Right lobe of liver (tissue), 4 donors: ENCODE data around the gene GABRB2.

Experiments
- CTCF ChIP-seq, 4 donors: fragments of 200-600 bp in 3 of 4; fragments of 450-650 bp in 1 of 4; IDR thresholded peaks; one replicate each; pipeline versions ENCODE4 v1.5.1 to v1.8.0; 2016 to 2022; ENCODE audit warnings: antibody characterized with exemption in 4 of 4, mild to moderate bottlenecking in 2 of 4
- POLR2A ChIP-seq: fragments of 450-650 bp; IDR thresholded peaks from one replicate; pipeline ENCODE4 v1.6.1; 2017; ENCODE audit warnings: antibody characterized with exemption, mild to moderate bottlenecking
- donor health status: DM: no; HTN: no; CAD: no.
- donor health status: DM: no; HTN: no; CAD: no.
- donor health status: DM: no; HTN: yes; CAD: no.

GRCh38 chr5:161562446-161562845, 15.9 kb upstream of the GABRB2 start:
- no peak for TF ChIP-seq POLR2A
- TF ChIP-seq CTCF (IDR thresholded peaks at IDR 0.05), result no peak
